ENCODE data around the gene PARD6G. TPM values are rescaled to one million over a fixed set of nuclear protein-coding genes. Genes with fewer than 3 reads are reported as not detected.
A peak's percentile ranks its signal among the peaks of the same experiment; 100 is the strongest.

PARD6G gene
- total RNA-seq, 1 experiment from 2014 or later, result 13.0 TPM

DNA sequence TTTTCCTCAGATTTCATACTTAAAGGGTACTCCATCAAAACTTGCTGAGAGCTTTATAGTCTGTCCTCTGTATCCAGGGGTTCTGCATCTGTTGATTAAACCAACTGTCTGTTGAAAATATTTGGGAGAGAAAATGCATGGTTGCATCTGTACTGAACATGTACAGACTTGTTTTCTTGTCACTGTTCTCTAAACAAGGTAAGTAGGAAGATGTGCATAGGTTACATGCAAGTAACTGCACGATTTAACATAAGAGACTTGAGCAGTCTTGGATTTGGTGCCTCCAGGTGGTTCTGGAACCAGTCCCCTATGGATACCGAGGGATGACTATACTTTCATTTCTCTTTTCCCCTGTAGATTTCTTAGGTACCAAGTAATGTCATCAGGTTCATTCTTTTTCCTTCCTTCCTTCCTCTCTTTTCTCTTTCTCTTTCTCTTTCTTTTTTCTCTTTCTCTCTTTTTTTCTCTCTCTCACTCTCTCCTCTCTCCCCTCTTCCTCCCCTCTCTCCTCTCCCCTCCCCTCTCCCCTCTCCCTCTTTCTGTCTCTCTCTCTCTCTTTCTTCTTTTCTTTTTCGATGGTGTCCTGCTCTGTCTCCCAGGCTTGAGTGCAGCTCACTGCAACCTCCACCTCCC, 115.0 kb downstream of the PARD6G start:
- ATAC-seq, result no peak
- Mint-ChIP-seq H3K9me3 (no peaks in the 10 kb centered on the region), H3K27ac (peak overlapping the region; percentile 45), H3K27me3 (ENCODE audit: low read depth) (no peaks in the 10 kb centered on the region; the same call in 1 of the 2 replicates), H3K4me3 (no peak overlapping the region), H3K4me1 (peaks cover 26% of the 10 kb centered on the region), H3K36me3 (peaks cover 51% of the 10 kb centered on the region)
- ChIA-PET POLR2A (no interaction called here), CTCF (no interaction called here)
- no peak for DNase-seq (ENCODE audit: low spot score)
- TF ChIP-seq TEAD4 (CRISPR knock-in tag; IDR thresholded peaks at IDR 0.05) (no peak), ARID4B (CRISPR knock-in tag; IDR thresholded peaks at IDR 0.05; ENCODE audit: borderline replicate concordance) (no peak), IRF2 (CRISPR knock-in tag; IDR thresholded peaks at IDR 0.05; ENCODE audit: borderline replicate concordance, low read depth) (no peak), HMGA2 (CRISPR knock-in tag; IDR thresholded peaks at IDR 0.05) (no peak), SMAD3 (CRISPR knock-in tag; IDR thresholded peaks at IDR 0.05; ENCODE audit: borderline replicate concordance) (no peak), MYBL2 (CRISPR knock-in tag; IDR thresholded peaks at IDR 0.05) (no peak), NR2C2 (CRISPR knock-in tag; IDR thresholded peaks at IDR 0.05) (no peak), ELF4 (CRISPR knock-in tag; IDR thresholded peaks at IDR 0.05; ENCODE audit: low read depth) (no peak), RELA (CRISPR knock-in tag; IDR thresholded peaks at IDR 0.05; ENCODE audit: borderline replicate concordance) (no peak), FOXJ3 (CRISPR knock-in tag; IDR thresholded peaks at IDR 0.05; ENCODE audit: borderline replicate concordance) (no peak)
- TF ChIP-seq, protein P1, sequence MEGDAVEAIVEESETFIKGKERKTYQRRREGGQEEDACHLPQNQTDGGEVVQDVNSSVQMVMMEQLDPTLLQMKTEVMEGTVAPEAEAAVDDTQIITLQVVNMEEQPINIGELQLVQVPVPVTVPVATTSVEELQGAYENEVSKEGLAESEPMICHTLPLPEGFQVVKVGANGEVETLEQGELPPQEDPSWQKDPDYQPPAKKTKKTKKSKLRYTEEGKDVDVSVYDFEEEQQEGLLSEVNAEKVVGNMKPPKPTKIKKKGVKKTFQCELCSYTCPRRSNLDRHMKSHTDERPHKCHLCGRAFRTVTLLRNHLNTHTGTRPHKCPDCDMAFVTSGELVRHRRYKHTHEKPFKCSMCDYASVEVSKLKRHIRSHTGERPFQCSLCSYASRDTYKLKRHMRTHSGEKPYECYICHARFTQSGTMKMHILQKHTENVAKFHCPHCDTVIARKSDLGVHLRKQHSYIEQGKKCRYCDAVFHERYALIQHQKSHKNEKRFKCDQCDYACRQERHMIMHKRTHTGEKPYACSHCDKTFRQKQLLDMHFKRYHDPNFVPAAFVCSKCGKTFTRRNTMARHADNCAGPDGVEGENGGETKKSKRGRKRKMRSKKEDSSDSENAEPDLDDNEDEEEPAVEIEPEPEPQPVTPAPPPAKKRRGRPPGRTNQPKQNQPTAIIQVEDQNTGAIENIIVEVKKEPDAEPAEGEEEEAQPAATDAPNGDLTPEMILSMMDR (IDR thresholded peaks at IDR 0.05), result no peak
- TF ChIP-seq, protein P2, sequence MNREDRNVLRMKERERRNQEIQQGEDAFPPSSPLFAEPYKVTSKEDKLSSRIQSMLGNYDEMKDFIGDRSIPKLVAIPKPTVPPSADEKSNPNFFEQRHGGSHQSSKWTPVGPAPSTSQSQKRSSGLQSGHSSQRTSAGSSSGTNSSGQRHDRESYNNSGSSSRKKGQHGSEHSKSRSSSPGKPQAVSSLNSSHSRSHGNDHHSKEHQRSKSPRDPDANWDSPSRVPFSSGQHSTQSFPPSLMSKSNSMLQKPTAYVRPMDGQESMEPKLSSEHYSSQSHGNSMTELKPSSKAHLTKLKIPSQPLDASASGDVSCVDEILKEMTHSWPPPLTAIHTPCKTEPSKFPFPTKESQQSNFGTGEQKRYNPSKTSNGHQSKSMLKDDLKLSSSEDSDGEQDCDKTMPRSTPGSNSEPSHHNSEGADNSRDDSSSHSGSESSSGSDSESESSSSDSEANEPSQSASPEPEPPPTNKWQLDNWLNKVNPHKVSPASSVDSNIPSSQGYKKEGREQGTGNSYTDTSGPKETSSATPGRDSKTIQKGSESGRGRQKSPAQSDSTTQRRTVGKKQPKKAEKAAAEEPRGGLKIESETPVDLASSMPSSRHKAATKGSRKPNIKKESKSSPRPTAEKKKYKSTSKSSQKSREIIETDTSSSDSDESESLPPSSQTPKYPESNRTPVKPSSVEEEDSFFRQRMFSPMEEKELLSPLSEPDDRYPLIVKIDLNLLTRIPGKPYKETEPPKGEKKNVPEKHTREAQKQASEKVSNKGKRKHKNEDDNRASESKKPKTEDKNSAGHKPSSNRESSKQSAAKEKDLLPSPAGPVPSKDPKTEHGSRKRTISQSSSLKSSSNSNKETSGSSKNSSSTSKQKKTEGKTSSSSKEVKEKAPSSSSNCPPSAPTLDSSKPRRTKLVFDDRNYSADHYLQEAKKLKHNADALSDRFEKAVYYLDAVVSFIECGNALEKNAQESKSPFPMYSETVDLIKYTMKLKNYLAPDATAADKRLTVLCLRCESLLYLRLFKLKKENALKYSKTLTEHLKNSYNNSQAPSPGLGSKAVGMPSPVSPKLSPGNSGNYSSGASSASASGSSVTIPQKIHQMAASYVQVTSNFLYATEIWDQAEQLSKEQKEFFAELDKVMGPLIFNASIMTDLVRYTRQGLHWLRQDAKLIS (CRISPR knock-in tag; IDR thresholded peaks at IDR 0.05; ENCODE audit: borderline replicate concordance), result no peak
- TF ChIP-seq, protein P3, sequence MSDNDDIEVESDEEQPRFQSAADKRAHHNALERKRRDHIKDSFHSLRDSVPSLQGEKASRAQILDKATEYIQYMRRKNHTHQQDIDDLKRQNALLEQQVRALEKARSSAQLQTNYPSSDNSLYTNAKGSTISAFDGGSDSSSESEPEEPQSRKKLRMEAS (CRISPR knock-in tag; IDR thresholded peaks at IDR 0.05), result no peak

DNA sequence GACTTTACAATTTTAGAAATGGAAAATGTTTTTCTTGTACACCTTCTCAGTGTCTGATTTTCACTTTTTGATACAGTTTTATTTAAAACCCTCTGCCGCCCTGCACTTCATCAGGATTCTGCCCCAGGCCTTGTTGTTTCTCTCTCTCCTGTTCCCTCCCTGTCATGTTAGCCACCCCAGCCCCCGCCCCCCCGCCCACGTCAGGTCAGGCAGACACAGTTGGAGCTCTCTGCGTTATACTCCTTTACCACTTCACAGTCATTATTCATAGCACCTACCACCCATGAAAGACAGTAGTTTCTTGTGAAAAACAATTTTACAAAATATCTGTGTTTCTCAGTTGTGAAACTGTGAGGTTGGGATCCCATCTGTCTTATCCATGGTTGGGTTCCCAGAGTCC, 116.8 kb downstream of the PARD6G start:
- ChIA-PET CTCF (no interaction called here), POLR2A (interaction anchor here (0.6 kb wide), 1 partner anchor 13 kb away, joined by 3 read pairs; no protein-coding TSS in a partner anchor)
- Mint-ChIP-seq H3K9me3 (no peaks in the 10 kb centered on the region), H3K4me1 (peaks cover 25% of the 10 kb centered on the region), H3K36me3 (peaks cover 40% of the 10 kb centered on the region), H3K27ac (no peak overlapping the region; the same call in 1 of the 2 replicates), H3K27me3 (ENCODE audit: low read depth) (no peaks in the 10 kb centered on the region), H3K4me3 (no peak overlapping the region)
- no peak for DNase-seq (ENCODE audit: low spot score)
- ATAC-seq, result no peak
- TF ChIP-seq ZSCAN18 (CRISPR knock-in tag; IDR thresholded peaks at IDR 0.05) (no peak), TEAD4 (CRISPR knock-in tag; IDR thresholded peaks at IDR 0.05) (no peak), MYBL2 (CRISPR knock-in tag; IDR thresholded peaks at IDR 0.05) (no peak), SMAD3 (CRISPR knock-in tag; IDR thresholded peaks at IDR 0.05; ENCODE audit: borderline replicate concordance) (no peak)
- TF ChIP-seq, protein P4, sequence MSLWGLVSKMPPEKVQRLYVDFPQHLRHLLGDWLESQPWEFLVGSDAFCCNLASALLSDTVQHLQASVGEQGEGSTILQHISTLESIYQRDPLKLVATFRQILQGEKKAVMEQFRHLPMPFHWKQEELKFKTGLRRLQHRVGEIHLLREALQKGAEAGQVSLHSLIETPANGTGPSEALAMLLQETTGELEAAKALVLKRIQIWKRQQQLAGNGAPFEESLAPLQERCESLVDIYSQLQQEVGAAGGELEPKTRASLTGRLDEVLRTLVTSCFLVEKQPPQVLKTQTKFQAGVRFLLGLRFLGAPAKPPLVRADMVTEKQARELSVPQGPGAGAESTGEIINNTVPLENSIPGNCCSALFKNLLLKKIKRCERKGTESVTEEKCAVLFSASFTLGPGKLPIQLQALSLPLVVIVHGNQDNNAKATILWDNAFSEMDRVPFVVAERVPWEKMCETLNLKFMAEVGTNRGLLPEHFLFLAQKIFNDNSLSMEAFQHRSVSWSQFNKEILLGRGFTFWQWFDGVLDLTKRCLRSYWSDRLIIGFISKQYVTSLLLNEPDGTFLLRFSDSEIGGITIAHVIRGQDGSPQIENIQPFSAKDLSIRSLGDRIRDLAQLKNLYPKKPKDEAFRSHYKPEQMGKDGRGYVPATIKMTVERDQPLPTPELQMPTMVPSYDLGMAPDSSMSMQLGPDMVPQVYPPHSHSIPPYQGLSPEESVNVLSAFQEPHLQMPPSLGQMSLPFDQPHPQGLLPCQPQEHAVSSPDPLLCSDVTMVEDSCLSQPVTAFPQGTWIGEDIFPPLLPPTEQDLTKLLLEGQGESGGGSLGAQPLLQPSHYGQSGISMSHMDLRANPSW (CRISPR knock-in tag; conservative IDR thresholded peaks at IDR 0.05; ENCODE audit: low read depth), result no peak
- TF ChIP-seq, protein P5, sequence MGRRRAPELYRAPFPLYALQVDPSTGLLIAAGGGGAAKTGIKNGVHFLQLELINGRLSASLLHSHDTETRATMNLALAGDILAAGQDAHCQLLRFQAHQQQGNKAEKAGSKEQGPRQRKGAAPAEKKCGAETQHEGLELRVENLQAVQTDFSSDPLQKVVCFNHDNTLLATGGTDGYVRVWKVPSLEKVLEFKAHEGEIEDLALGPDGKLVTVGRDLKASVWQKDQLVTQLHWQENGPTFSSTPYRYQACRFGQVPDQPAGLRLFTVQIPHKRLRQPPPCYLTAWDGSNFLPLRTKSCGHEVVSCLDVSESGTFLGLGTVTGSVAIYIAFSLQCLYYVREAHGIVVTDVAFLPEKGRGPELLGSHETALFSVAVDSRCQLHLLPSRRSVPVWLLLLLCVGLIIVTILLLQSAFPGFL (CRISPR knock-in tag; IDR thresholded peaks at IDR 0.05; ENCODE audit: borderline replicate concordance), result no peak
